ENCODE measurements around the gene FZD7. TPM values are rescaled to one million over a fixed set of nuclear protein-coding genes. Genes with fewer than 3 reads are reported as not detected.
A peak's percentile ranks its signal among the peaks of the same experiment; 100 is the strongest.

The FZD7 gene
- total and polyA plus RNA-seq, 11 donors: 1.7 to 42.0 (median 19.3) TPM

- peaks cover 0 to under 1% (median 0%) of the 10 kb centered on the region in 9 donors for H3K27me3 ChIP-seq
- no peak for TF ChIP-seq CTCF (IDR thresholded peaks at IDR 0.05)
- no peak for TF ChIP-seq POLR2A (IDR thresholded peaks at IDR 0.05)
- intact Hi-C loops (cut with DNase I): no loop called here
- DNase-seq (peak in 4 of 5 donors; percentile 52 to 80 (median 58)), ATAC-seq (peak; percentile 75 to 86 (median 82))
- WGBS, 4 donors: 64 to 80% (median 74%) methylated on average over 5 of the region's 5 CpGs
- peak overlapping the region in 7 of 12 donors; percentile 6 to 69 (median 58) for H3K27ac ChIP-seq
- H3K4me3 ChIP-seq: no peak overlapping the region
- no peaks in the 10 kb centered on the region for H3K9me3 ChIP-seq
- no peaks in the 10 kb centered on the region for H3K36me3 ChIP-seq
- peaks cover 0 to 40% (median 8%) of the 10 kb centered on the region in 12 donors for H3K4me1 ChIP-seq
These were observed 17.0 kb upstream of the FZD7 start for GRCh38 chr2:202016579-202017227.

GRCh38 chr2:202017940-202018339 is 15.7 kb upstream of the FZD7 start:
- intact Hi-C loops (cut with DNase I): no loop called here
- no peak for TF ChIP-seq POLR2A (IDR thresholded peaks at IDR 0.05)
- no peak for TF ChIP-seq CTCF (IDR thresholded peaks at IDR 0.05)
- H3K9me3 ChIP-seq: no peaks in the 10 kb centered on the region
- H3K27me3 ChIP-seq: no peaks in the 10 kb centered on the region
- ATAC-seq: peak in 3 of 4 donors; percentile 57 to 69 (median 65)
- H3K36me3 ChIP-seq: no peaks in the 10 kb centered on the region
- H3K27ac ChIP-seq: peak overlapping the region in 5 of 12 donors; percentile 32 to 69 (median 47)
- no peak overlapping the region for H3K4me3 ChIP-seq
- peaks cover 0 to 45% (median 8%) of the 10 kb centered on the region in 12 donors for H3K4me1 ChIP-seq
- peak in 3 of 5 donors; percentile 27 to 69 (median 40) for DNase-seq

- H3K4me3 ChIP-seq: no peak overlapping the region
- intact Hi-C loops (cut with DNase I): no loop called here
These were observed 14.7 kb upstream of the FZD7 start for GRCh38 chr2:202018950-202019349.

More at GRCh38 chr2:202018950-202019349, 14.7 kb upstream of the FZD7 start:
- Histone ChIP-seq H3K36me3 (no peaks in the 10 kb centered on the region), H3K9me3 (no peaks in the 10 kb centered on the region), H3K27ac (peak overlapping the region in 6 of 12 donors; percentile 0 to 34 (median 20)), H3K27me3 (no peaks in the 10 kb centered on the region), H3K4me1 (peaks cover 0 to 51% (median 14%) of the 10 kb centered on the region in 12 donors)
- ATAC-seq (no peak), DNase-seq (no peak)
- TF ChIP-seq CTCF (IDR thresholded peaks at IDR 0.05) (no peak), POLR2A (IDR thresholded peaks at IDR 0.05) (no peak)
- WGBS, 4 donors: 12 to 49% (median 19%) methylated on average over 2 of the region's 2 CpGs
